Activated CD4-positive, alpha-beta T cell treated with anti-CD3 and anti-CD28 coated beads, Interleukin-2, amount 50 U/mL, for 4 hours (primary cell): ENCODE results near the gene PISD.

Source experiments
- DNase-seq, 2 experiments: peaks; one replicate each; pipeline ENCODE4 v3.0.0-alpha.2; 2020

The PISD gene

DNA sequence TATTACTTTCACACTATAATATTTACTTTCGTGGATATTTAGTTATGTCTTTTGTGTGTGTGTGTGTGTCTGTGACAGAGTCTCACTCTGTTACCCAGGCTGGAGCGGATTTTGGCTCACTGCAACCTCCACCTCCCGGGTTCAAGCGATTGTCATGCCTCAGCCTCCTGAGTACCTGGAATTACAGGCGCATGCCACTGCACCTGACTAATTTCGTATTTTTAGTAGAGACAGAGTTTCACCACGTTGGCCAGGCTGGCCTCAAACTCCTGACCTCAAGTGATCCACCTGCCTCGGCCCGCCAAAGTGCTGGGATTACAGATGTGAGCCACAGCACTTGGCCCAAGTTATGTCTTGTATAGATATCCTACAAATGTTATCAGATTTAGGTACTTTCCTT is 9.9 kb downstream of the PISD start:
- DNase-seq = no peak

DNA sequence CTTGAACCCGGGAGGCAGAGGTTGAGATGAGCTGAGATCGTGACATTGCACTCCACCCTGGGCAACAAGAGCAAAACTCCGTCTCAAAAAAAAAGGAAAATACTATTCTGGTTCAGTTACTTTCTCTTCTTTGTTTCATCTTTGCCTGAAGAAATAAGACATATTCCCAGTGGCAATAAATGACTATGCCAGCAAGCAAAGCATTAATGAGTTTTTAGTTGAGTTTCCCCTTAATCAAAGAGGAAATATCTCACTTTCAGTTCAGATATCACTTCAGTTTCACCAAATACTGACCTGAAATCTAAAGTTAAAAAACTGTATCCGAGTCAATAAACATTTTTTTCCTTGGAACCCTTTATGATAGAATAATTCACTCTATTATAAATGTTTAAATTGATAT is 10.4 kb downstream of the PISD start:
- DNase-seq = no peak

DNA sequence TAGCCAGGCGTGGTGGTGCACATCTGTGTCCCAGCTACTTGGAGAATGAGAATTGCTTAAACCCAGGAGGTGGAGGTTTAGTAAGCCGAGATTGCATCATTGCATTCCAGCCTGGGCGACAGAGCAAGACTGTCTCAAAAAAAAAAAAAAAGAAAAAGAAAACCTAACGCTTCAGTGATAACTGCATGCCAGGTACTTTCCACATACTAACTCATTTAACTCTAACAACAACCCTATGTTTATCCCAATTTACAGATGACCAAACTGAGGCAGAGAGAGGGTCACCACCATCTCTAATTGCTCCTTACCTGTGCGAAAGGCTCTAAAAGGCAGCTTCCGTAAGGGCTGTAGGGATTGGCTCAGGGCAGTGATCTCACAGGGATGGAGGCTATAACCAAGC is 11.6 kb downstream of the PISD start:
- DNase-seq = no peak

DNA sequence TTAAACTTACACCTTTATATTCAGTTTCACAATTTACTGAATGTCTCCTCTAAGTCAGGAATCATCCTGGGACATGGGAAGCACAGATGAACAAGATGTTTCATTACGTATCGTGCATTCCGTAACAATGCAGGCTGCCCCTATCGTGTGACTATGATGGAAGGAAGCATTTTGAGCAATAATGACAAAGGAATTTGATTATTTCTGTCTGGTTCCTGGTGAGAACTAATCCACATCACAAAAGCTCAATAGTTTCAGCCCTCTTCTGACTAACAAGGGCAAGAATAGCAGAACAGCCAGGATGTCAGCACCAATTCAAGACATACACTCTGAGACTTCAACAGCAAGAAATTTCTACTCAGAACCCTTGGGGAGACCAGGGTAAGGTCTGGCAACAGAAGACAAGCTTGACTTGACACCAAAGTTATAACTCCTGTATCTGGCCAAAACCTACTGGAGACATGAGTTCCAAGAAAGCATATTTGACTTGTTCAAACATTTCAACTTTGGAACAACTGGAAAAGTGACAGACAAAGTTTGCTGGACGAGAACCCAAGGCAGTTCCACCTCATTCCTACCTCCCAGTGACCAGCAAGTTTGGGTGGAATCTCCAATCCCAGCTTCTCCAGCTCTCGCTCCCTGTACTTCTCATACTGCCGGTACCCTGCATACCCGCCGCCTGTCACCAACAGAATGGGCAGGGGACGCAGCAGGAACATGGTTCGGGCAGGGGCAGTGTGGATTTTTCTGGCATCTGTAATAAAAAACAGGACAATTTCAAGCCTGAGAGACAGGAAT is 14.3 kb downstream of the PISD start:
- DNase-seq = no peak

DNA sequence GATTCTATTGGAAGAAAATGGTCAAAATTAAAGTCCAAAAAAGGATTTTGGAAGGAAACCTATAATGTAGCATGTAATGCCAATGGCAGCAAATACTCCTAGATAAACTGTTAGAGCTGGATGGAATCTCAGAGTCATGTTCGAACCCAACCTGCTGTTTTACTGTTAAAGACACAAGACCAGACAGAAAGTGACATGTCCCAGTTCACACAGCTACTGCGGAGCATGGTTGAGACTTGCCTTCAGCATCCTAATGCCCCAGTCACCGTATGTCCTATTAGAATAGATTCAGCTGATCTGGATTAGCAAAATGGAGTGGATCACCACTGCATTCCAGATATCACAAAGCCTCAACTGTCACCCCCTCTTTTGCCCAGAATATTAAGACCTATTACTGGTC is 14.9 kb downstream of the PISD start:
- no peak for DNase-seq

DNA sequence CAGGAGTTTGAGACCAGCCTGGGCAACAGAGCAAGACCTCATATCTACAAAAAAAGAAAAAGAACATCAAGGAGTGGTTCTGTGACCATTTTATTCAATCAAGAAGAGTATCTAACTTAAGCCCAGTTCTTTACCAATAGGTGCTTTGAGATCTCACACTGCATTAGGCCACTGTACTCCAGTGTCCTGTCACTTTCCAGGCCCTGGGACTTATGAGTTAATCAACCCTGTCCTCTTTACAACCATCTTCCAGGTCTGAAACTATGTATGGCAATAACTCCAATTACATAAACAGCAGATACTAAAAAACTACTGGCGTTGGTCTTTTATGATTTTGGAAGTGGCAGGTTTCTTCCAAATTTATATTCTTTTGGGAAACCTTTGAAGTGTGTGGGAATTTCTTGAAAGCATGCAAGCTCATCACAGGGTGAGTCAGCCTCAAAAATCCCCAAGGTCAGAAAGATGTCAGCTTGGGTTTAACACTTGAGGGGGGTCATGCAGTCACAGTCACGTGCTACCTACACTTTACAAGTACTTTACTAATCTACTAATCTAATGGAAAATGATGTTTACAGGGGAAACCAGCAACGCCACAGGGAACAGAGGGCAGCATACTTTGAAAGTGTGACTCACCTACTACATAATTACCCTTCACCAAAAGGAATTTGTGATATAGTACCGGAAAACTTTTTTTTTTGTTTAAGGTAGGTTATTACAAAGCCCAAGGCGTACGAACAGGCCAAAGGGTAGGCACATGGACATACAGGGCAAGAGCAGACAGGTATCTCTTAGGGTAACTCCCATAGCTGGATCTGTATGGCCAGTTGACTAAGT is 15.6 kb downstream of the PISD start:
- peak; percentile 42 to 45 for DNase-seq

DNA sequence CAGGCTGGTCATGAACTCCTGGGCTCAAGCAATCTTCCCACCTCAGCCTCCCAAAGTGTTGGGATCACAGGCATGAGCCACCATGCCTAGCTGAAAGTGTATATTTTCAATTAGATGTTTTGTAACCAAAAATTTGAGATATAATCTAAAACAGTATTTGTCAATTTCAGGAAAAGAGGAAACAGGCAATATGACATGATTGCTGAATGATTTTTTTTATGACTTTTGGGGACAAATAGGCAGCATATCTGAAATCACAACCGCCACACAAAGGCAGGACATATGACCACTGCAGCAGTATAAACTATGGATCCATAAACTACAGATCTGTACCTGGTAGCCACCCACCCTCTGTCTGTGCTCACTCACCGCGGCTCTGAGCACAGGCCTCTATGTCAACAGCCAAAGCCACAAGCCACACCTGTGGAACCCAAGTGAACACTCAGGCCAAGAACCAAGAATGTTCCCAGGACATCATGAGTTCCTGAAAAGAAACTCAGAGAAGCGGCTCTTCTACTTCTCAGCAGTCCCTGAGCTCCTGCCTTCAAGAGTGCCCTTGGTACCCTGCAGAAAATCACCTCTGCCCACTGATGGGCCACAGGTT is 22.5 kb downstream of the PISD start:
- no peak for DNase-seq

DNA sequence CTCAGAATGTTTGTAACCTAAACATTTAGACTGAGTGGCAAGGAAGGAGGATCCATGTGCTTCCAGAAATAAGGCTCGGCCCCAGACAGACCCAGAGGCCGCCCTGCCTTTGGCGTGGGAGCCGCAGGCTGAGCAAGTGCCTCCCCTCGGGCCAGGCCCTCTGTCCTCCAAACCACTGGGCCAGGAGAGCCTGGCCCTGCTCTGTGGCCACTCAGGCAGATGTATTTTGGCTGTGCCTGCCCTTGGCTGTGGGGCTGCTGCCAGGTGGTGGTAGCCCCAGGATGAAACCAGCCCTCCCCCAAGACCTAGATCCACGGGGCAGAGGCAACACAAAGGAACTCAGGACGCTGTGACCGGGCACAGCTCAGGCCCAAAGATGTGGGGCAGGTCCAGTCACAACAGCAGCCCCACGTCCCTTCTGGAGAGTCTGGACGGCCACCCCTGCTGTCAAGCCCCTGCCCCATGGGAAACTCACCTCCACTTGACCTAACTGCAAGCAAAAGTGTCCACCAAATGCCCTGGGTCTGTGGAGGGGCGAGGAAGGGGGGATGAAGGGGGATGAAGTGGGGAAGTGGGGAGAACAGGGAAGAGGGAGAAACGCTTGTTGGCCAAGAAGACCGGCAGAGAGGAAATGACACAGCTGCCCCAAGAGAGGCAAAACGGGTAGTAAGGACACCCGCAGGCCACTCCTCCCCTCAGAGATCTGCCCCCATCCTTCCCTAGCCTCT is 24.0 kb downstream of the PISD start:
- DNase-seq = no peak

DNA sequence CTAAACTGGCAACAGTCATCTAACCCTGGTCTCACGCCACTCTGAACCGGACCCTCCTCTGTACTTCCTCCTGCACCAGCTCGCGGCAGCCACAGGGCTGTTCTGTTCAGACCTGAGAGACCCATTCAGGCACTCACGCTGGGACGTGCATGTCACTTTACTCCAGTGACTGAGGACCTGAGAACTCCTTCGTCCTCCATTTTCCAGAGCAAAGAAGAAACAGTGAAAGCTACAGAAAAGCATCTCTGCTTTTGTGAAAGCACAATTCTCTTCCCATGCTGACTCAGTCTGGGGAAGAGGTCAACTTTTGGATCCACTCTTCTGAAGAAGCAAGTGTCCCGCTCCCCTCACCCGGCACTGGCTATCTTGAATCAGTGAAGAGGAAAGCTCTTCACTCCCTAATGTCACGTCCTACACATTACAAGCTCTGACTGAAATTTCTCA is 24.5 kb downstream of the PISD start:
- no peak for DNase-seq

DNA sequence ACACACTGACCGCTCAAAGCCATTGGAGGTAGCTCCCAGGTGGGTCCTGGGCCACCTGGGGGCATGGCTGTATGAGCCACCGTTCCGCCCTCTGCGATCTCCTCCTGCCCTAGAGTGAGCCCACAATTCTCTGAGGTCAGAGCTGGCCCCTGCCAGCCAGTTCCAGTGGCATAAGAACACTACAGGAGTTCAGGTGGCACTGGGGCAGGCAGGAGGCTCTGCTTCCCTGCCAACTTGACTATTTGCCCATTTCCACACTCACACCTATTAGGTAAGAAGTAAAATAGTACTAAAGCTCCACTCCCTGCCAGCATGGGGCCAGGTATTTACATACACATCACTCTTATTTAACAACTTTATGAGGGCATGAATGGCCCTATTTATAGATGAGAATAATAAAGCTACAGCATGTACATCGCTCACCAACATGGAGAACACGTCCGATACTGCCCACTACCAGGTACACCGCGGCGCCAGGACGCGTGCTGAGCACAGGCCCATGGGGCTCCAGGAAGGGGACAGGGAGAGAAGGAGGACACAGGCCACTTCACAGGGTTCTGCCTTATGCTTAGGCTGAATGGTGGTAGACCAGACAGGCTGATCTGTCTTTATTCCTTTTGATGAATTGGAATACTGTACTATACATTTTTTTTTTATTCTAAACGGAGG is 26.2 kb downstream of the PISD start:
- no peak for DNase-seq

DNA sequence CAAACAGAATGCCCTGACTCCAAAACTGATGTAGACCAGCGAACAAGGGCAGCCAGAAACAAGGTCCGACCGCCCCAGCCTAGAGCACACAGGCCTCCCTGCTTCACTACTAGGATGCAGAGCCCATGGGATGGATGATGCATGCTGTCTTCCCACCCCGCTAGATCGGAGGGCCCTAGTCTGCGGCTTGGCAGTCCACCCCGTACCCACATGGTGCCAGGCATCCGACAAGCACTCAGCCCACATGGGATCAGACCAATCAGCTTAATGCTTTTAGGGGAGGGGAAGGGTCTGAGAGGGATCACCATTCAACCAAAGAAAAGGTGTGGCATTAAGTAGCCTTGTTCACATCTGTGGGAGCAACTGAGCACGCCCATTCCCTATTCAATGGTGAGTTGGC is 30.6 kb downstream of the PISD start:
- no peak for DNase-seq

DNA sequence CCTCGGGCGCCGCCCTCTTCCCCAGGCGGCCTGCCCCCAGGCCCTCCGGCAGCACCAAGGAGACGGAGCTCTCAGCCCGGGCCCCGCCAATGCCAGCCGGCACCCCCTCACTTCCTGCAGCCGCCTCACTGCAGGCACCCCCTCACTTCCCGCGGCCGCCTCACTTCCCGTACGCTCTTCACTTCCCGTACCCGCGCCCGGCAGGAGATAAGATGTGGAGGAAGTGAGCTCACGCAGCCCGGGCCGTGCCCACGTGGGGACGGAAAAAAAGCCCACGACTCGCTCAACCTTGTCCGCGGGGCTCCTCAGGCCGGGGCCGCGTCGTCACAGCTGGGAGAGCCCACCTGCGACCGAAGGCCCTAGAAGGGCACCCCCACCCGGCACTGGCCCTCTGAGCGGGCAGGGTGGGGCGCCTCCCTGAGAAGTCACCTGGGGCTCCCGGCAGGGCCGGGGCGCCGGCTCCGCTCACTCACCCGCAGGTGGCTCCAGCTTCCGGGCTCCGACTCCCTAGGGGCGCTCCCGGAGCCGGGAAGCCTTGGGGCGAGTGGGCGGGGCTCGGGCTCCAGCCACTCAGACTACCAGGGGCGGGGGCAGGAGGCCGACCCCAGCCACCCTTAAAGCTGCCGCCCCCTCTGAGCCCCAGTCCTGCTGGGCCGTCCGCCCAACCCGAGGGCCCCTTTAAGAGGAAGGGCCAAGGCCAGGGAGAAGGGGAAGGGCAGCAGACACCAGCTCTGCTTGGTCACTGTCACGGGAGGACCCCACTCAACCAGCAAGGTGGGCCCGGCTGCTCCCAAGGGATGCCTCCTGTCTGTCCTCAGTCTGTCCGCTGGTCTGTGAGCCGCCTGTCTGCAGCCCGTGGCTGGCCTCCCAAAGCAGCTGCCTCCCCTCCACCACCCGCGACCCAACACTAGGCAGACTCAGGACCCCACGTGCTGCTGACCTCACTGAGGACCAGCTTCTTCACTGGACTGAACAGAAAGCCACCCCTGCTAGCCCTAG is 31.4 kb downstream of the PISD start:
- peak; percentile 85 to 88 for DNase-seq

DNA sequence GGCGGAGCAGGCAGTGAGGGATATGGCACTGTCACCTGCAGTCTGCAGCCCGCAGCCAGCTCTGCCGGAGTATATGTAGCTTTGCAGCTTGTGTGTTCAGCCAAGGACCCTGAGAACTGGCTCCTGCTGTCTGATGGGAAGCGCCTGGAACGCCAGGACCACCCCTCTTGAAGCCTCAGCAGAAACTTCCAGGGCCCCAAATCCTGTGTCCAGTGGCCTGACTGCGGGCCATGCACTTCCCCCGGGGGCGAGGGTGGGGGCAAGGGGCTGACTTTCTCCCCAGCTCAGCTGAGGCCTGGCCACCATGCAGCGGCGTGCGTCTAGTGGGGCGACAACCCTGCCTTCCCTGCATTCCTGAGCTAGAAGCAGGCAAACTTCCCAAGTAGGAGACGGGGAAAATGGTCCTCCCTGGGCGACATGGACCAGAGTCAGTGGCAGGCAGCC is 32.3 kb downstream of the PISD start:
- no peak for DNase-seq

DNA sequence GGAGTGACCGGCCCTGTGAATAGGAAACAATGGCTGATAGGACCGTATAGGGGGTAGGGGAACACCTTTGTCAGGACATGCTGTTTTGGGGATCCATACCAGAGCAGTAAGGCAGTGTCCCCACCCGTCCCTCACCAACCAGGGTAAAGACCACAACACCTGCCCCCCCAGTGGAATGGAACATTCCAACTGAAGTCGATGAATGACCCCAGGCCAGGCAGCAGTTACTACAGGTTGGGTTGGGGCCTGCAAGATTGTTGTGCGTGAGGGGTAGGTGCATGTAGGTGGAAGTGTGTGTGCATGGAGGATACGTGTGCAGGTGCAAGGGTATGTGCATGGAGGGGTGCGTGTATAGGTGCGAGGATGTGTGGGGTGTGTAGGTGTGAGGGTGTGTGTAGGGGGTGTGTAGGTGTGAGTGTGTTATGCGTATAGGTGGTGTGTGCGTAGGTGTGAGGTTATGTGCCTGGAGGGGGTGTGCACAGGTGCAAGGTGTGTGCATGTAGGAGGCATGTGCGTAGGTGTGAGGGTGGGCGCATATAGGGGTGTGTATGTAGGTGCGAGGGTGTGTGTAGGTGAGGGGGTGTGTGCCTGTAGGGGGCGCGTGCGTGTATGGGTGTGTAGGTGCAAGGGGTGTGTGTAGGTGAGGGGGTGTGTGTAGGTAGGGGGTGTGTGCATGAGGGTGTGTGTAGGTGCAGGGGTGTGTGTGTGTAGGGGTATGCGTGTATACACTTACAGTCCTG is 32.9 kb downstream of the PISD start:
- DNase-seq = peak; percentile 33 to 43

DNA sequence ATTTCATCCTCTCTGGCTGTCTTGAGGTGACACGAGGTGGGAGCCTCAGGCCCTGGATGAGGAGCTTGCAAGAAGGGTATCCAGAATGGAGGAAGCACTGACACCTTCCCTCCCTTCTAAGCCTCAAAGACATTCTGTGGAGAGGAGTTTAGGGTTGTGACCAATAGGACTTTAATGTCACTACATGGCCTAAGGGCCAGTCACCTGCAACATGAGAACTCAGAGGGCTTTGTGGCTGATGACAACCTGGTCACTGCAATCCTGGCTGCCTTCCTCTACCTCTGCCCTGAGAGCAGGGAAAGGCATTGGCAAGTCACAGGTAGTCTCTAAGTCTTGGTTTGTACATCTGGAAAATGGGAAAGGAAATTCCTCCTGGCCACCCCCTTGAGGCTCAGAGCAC is 33.7 kb downstream of the PISD start:
- DNase-seq = no peak

DNA sequence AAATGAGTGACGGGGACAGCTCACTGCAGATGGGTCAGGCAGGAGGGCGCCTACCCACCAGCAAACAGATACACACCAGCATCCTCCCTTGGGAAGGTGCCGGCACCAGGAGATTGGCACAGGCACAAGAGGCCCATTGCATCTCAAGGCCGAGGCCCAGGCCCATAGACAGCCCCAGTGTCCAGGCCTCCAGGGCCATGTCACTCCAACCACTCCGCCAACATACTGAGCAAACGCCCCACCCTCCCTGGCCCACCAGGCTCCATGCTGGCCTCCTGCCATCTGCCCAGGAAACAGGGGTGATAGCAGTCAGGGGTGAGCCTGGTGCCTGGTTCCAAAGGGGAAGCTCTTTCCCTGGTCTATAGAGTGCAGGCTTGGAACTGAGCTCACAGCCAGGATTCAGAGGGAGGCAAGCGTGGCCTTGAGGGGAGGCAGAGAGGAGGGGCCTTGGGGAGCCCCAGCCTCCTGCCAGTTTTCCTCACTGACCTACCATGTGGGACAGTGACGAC is 34.7 kb downstream of the PISD start:
- no peak for DNase-seq

DNA sequence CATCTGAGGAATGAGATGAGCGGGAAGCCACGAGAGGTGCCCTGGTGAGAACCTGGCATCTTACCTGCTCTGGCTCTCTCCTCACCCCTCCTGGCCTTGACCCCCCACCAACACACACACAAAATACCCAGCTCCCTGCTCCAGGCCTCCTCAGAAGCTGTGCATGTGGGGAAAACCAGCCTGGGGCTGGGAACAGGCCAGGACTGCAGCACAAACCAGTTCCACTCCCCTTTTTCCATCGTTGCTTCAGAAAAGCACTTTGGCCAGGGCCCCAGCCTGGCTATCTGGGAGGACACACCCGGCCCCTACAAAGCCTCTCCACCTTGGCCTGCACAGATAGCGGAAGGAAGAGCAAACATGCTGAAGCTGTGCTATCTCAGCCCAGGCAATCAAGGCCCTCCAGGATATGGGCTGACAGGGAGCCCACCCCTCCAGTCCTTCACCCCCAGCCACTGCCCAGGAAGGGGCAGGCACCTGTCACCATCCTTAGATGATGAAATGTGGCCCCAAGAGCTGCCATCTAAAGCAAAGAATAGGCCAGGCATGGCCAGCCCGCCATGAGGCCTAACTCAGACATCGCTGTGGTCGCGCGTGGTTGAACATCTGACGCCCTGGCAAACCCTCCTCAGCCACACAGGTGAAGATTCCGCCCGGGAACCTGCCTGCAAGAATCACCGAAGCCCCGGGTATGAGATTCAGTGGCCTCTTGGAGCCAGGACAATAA is 35.4 kb downstream of the PISD start:
- no peak for DNase-seq

DNA sequence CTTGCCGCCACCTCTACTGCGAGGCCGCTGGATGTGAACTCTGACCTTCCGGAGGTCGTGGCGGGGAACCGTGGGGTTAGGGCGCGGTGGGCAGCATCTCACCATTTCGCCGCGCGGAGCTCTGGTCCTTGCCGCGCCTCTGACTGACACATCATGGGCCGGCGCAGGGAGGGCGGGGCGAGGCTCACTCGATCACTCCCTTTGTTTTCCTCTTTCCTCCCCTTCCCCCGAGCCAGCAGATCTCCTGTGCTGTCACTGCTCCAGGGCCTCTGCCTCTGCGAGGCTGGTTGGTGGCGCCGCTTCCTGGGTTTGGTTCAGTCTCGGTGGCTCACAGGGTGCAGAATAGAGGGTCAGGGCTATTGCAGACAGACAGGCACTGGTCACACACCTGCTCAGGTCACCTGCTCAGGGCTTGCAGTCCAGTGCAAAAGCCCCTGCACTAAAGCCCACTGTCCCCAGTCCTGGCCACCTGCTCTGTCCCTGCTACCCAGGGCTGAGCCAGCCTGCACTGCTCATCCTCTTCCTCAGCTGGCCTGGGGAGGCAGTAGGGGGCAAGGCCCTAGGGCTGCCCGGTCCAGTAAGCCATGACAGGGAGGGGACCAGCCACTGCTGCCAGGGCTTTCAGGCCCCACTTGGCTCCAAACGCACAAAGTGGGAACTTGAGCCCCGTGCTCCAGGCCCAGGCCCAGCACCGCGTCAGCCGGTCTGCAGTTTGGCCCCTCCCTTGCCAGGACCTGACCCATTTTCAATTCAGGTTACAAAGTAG is 36.2 kb downstream of the PISD start:
- no peak for DNase-seq

DNA sequence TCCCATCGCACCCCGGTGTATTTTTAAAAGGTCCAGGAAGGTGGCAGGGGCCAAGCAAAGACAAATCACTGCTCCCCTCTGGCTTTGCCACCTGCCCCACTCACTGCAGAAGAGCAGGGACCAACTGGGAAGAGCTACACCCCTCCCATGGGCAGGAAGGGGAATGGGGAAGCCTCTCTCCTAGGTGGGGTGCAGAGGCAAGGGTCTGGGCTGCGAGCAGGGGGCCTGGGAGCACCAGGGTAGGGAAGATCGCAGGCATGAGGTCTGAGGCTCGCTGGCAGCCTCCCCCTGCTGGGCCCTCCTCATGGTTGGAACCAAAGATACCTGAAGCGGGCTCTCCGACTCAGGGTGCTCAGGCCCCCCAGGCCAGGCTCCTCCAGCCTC is 36.8 kb downstream of the PISD start:
- no peak for DNase-seq
